GM12878 (cell line): Measurements from ENCODE around the gene THAP5. TPM values are rescaled to one million over a fixed set of nuclear protein-coding genes. Genes with fewer than 3 reads are reported as not detected.

Experiments used
- BCLAF1 ChIP-seq: fragments of 450-650 bp; IDR thresholded peaks from 2 replicates; pipeline ENCODE4 v1.6.1; 2017; ENCODE audit warnings: antibody characterized with exemption, mild to moderate bottlenecking, moderate library complexity
- CHD1 ChIP-seq: IDR thresholded peaks from 2 replicates; pipeline ENCODE4 v1.6.1; 2012; ENCODE audit warnings: low read depth, low read length, improper control_type of control experiment
- CREM ChIP-seq: IDR thresholded peaks from 2 replicates; pipeline ENCODE4 v1.6.1; 2014; ENCODE audit warnings: antibody characterized with exemption, low read depth
- FOXK2 ChIP-seq: fragments of 450-650 bp; IDR thresholded peaks from 2 replicates; pipeline ENCODE4 v1.6.1; 2017; ENCODE audit warnings: mild to moderate bottlenecking, moderate library complexity
- GATAD2B ChIP-seq: fragments of 450-650 bp; conservative IDR thresholded peaks from 2 replicates; pipeline ENCODE4 v1.6.1; 2017; ENCODE audit warnings: low read depth, mild to moderate bottlenecking, moderate library complexity
- KAT2A ChIP-seq: conservative IDR thresholded peaks from 2 replicates; pipeline ENCODE4 v1.6.1; 2011; ENCODE audit warnings: low read depth, low read length; ENCODE audit not compliant: control insufficient read depth
- LARP7 ChIP-seq: fragments of 450-650 bp; IDR thresholded peaks from 2 replicates; pipeline ENCODE4 v1.6.1; 2017; ENCODE audit warnings: mild to moderate bottlenecking
- MYC ChIP-seq: IDR thresholded peaks from 2 replicates; pipeline ENCODE4 v1.6.1; 2011; ENCODE audit warnings: mild to moderate bottlenecking, low read length, moderate library complexity, inconsistent platforms; ENCODE audit not compliant: insufficient read depth, insufficient replicate concordance, insufficient read length, severe bottlenecking
- NR2C1 ChIP-seq: fragments of 450-650 bp; IDR thresholded peaks from 2 replicates; pipeline ENCODE4 v1.6.1; 2017; ENCODE audit warnings: antibody characterized with exemption, mild to moderate bottlenecking, moderate library complexity
- NR2F1 ChIP-seq: fragments of 450-650 bp; conservative IDR thresholded peaks from 2 replicates; pipeline ENCODE4 v1.6.1; 2017; ENCODE audit warnings: mild to moderate bottlenecking
- POLR2AphosphoS2 ChIP-seq: IDR thresholded peaks from 2 replicates; pipeline ENCODE4 v1.6.1; 2011; ENCODE audit warnings: low read depth, mild to moderate bottlenecking, low read length, improper control_type of control experiment, moderate library complexity
- RAD51 ChIP-seq: fragments of 450-650 bp; IDR thresholded peaks from 2 replicates; pipeline ENCODE4 v1.6.1; 2016; ENCODE audit warnings: moderate library complexity, mild to moderate bottlenecking, inconsistent platforms
- RELA ChIP-seq: fragments of 450-650 bp; IDR thresholded peaks from 2 replicates; pipeline ENCODE4 v1.8.0; 2014; ENCODE audit warnings: borderline replicate concordance; ENCODE audit not compliant: partially characterized antibody
- SIN3A ChIP-seq: IDR thresholded peaks from 2 replicates; pipeline ENCODE4 v1.6.1; 2012; ENCODE audit warnings: low read depth, low read length, improper control_type of control experiment
- SMAD1 ChIP-seq: fragments of 450-650 bp; IDR thresholded peaks from 2 replicates; pipeline ENCODE4 v1.6.1; 2018; ENCODE audit warnings: mild to moderate bottlenecking, low read depth; ENCODE audit not compliant: partially characterized antibody
- SMC3 ChIP-seq: IDR thresholded peaks from 2 replicates; pipeline ENCODE4 v1.6.1; 2011; ENCODE audit warnings: low read length, improper control_type of control experiment, borderline replicate concordance
- SRF ChIP-seq, 2 experiments: IDR thresholded peaks; 2 replicates each; pipeline ENCODE4 v1.6.1; 2011; ENCODE audit warnings: low read depth in 2 of 2, low read length in 2 of 2, mild to moderate bottlenecking in 1 of 2, moderate library complexity in 1 of 2
- YY1 ChIP-seq: IDR thresholded peaks from 2 replicates; pipeline ENCODE4 v1.6.1; 2011; ENCODE audit warnings: low read depth, mild to moderate bottlenecking, low read length
- polyA plus RNA-seq, 11 experiments: library from polyadenylated mRNA; depleted of rRNA in 4 of 11; unstranded in 6 of 11; stranded (reverse) in 5 of 11; fragments of >200 nt; fragmentation: Nextera tagmentation in 4 of 11; fragmentation: Illumina TruSeq in 1 of 11; extraction: Ambion mirVana in 4 of 11; extraction: Trizol in 1 of 11; gene quantifications; 1 replicate in 1 of 11; 2 replicates in 10 of 11; pipeline versions ENCODE4 v1.2.1 to v1.2.3, GENCODE V29; 2011 to 2016; ENCODE audit warnings: inconsistent platforms in 2 of 11, missing spikeins in 2 of 11, low read depth in 1 of 11
- total RNA-seq, 4 experiments: library from RNA; depleted of rRNA in 3 of 4; stranded (reverse); fragments of >200 nt in 3 of 4; fragmentation: Illumina TruSeq in 1 of 4; extraction: Trizol in 1 of 4; gene quantifications; 2 replicates each; pipeline versions ENCODE4 v1.2.1 to v1.2.3, GENCODE V29; 2013 to 2021
- TF ChIP-seq, protein P1 (sequence below): IDR thresholded peaks from 2 replicates; pipeline ENCODE4 v1.6.1; 2012; ENCODE audit warnings: low read depth, low read length, improper control_type of control experiment
- TF ChIP-seq, protein P2 (sequence below): fragments of 150-350 bp; IDR thresholded peaks from 2 replicates; pipeline ENCODE4 v1.6.1; 2016; ENCODE audit warnings: low read depth, low read length

THAP5 gene
- total and polyA plus RNA-seq, 10 of the 15 experiments (the other 5 are each of a cell fraction or from before 2014, with no cell fraction given): 13.0 to 47.7 (median 24.2) TPM

- peak; percentile 20 for TF ChIP-seq MYC
- TF ChIP-seq GATAD2B: 0 out of 2 replicates have a peak, but pooled peaks have one; percentile 53
- TF ChIP-seq, protein P1, sequence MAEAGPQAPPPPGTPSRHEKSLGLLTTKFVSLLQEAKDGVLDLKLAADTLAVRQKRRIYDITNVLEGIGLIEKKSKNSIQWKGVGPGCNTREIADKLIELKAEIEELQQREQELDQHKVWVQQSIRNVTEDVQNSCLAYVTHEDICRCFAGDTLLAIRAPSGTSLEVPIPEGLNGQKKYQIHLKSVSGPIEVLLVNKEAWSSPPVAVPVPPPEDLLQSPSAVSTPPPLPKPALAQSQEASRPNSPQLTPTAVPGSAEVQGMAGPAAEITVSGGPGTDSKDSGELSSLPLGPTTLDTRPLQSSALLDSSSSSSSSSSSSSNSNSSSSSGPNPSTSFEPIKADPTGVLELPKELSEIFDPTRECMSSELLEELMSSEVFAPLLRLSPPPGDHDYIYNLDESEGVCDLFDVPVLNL: peak; percentile 49; the same call in 1 of the 2 replicates
- TF ChIP-seq POLR2AphosphoS2: peak; percentile 89
- TF ChIP-seq YY1: peak; percentile 54
- peak; percentile 66 to 68; a peak in 3 of 4 replicates for TF ChIP-seq SRF (IDR thresholded peaks at IDR 0.05; ENCODE audit: low read depth in 2 of 2, low read length in 2 of 2)
- TF ChIP-seq LARP7: peak; percentile 91; the same call in 1 of the 2 replicates
- peak; percentile 88; the same call in 1 of the 2 replicates for TF ChIP-seq SIN3A
- no peak for TF ChIP-seq NR2C1
- peak; percentile 88 for TF ChIP-seq CREM
- TF ChIP-seq, protein P2, sequence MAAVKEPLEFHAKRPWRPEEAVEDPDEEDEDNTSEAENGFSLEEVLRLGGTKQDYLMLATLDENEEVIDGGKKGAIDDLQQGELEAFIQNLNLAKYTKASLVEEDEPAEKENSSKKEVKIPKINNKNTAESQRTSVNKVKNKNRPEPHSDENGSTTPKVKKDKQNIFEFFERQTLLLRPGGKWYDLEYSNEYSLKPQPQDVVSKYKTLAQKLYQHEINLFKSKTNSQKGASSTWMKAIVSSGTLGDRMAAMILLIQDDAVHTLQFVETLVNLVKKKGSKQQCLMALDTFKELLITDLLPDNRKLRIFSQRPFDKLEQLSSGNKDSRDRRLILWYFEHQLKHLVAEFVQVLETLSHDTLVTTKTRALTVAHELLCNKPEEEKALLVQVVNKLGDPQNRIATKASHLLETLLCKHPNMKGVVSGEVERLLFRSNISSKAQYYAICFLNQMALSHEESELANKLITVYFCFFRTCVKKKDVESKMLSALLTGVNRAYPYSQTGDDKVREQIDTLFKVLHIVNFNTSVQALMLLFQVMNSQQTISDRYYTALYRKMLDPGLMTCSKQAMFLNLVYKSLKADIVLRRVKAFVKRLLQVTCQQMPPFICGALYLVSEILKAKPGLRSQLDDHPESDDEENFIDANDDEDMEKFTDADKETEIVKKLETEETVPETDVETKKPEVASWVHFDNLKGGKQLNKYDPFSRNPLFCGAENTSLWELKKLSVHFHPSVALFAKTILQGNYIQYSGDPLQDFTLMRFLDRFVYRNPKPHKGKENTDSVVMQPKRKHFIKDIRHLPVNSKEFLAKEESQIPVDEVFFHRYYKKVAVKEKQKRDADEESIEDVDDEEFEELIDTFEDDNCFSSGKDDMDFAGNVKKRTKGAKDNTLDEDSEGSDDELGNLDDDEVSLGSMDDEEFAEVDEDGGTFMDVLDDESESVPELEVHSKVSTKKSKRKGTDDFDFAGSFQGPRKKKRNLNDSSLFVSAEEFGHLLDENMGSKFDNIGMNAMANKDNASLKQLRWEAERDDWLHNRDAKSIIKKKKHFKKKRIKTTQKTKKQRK: no peak
- no peak for TF ChIP-seq KAT2A
- TF ChIP-seq SMAD1: peak; percentile 26
- peak; percentile 99 for TF ChIP-seq RAD51
- TF ChIP-seq BCLAF1: no peak
- peak; percentile 69 for TF ChIP-seq NR2F1
- peak; percentile 95 for TF ChIP-seq FOXK2
- TF ChIP-seq RELA: peak; percentile 37
- TF ChIP-seq CHD1: no peak
- 0 out of 2 replicates have a peak, but pooled peaks have one; percentile 4 for TF ChIP-seq SMC3
These were observed at the start of gene THAP5, which contains the start of gene DNAJB9 (continued) for GRCh38 chr7:108569381-108570145.
